ENCODE results near the gene GATA5.

DNA sequence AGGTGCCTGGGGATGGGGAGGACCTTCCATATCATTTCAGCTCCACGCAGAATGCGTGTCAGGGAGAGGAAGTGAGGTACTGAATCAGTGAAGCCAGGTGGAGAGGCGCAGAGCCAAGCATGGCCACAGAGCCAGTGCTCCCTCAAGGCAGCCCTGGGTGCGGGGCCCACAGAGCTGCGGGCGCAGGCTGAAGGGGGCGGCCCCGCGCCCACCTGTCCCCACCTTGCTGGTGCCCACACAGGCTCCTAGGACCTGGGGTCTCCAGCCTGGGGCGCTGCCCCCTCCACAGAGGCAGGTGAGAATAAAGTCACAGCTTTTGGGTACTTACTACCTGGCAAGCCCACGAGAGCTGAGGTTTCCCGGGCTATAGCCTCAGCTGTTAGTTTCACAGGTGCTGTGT lies 40.0 kb upstream of the GATA5 start:
- TF ChIP-seq CTCF (IDR thresholded peaks at IDR 0.05), result no peak
- no peak for TF ChIP-seq POLR2AphosphoS5 (IDR thresholded peaks at IDR 0.05)
- no peak for TF ChIP-seq EP300 (IDR thresholded peaks at IDR 0.05)
- no peak for TF ChIP-seq POLR2A (IDR thresholded peaks at IDR 0.05)

Data from suprapubic skin (tissue), 4 donors.